KMS-11 (cell line): ENCODE data around the gene COL13A1.

ENCODE experiments used
- H2AFZ ChIP-seq: fragments of 200-600 bp; sonication (generic); 2 replicates; pipeline ENCODE4 v1.6.1; 2016; ENCODE audit warnings: antibody characterized with exemption, mixed run types, low read depth
- H3K27ac ChIP-seq: fragments of 200-600 bp; sonication (generic); 2 replicates; pipeline ENCODE4 v1.6.1; 2016; ENCODE audit warnings: mild to moderate bottlenecking, mixed run types
- H3K27me3 ChIP-seq: fragments of 200-600 bp; sonication (generic); 2 replicates; pipeline ENCODE4 v1.6.1; 2017; ENCODE audit warnings: mild to moderate bottlenecking, low read depth, mixed run types, moderate library complexity; ENCODE audit not compliant: insufficient read depth
- H3K36me3 ChIP-seq: fragments of 200-600 bp; sonication (generic); 2 replicates; pipeline ENCODE4 v1.6.1; 2017; ENCODE audit warnings: mild to moderate bottlenecking, mixed run types; ENCODE audit not compliant: insufficient read depth
- H3K4me1 ChIP-seq: fragments of 200-600 bp; sonication (generic); 2 replicates; pipeline ENCODE4 v1.6.1; 2016; ENCODE audit warnings: mild to moderate bottlenecking, low read depth, mixed run types; ENCODE audit not compliant: poor library complexity, severe bottlenecking
- H3K4me2 ChIP-seq: fragments of 200-600 bp; sonication (generic); 2 replicates; pipeline ENCODE4 v1.7.0; 2016; ENCODE audit warnings: mild to moderate bottlenecking, mixed run types
- H3K4me3 ChIP-seq: fragments of 200-600 bp; sonication (generic); IDR thresholded peaks from 2 replicates; pipeline ENCODE4 v1.6.1; 2017; ENCODE audit warnings: low read depth, low read length, mixed read lengths; ENCODE audit not compliant: insufficient read depth
- H3K79me2 ChIP-seq: fragments of 200-600 bp; sonication (generic); 2 replicates; pipeline ENCODE4 v1.6.1; 2016; ENCODE audit warnings: low read depth, mixed run types; ENCODE audit not compliant: insufficient read depth
- H3K9ac ChIP-seq: fragments of 200-600 bp; sonication (generic); 2 replicates; pipeline ENCODE4 v1.6.1; 2016; ENCODE audit warnings: mild to moderate bottlenecking, mixed run types
- H4K20me1 ChIP-seq: fragments of 200-600 bp; sonication (generic); 2 replicates; pipeline ENCODE4 v1.6.1; 2016; ENCODE audit warnings: mild to moderate bottlenecking, mixed run types; ENCODE audit not compliant: insufficient read depth
- CTCF ChIP-seq: fragments of 200-600 bp; sonication (generic); conservative IDR thresholded peaks from 2 replicates; pipeline ENCODE4 v1.6.1; 2017; ENCODE audit warnings: low read depth, mild to moderate bottlenecking, antibody characterized with exemption, low read length, moderate library complexity, mixed read lengths

COL13A1 gene

GRCh38 chr10:69761320-69761719, 40.4 kb upstream of the COL13A1 start:
- Histone ChIP-seq H3K9ac (no peak overlapping the region), H3K27me3 (no peaks in the 10 kb centered on the region; the same call in 1 of the 2 replicates), H3K4me1 (no peaks in the 10 kb centered on the region), H3K4me3 (no peak overlapping the region), H3K36me3 (no peaks in the 10 kb centered on the region), H4K20me1 (no peaks in the 10 kb centered on the region), H3K27ac (no peak overlapping the region), H3K4me2 (no peak overlapping the region), H3K79me2 (no peaks in the 10 kb centered on the region), H2AFZ (no peak overlapping the region)
- TF ChIP-seq CTCF: no peak

- no peak for TF ChIP-seq CTCF
- H3K4me3 ChIP-seq: no peak overlapping the region
Measured at GRCh38 chr10:69766161-69766910, 35.4 kb upstream of the COL13A1 start.

DNA sequence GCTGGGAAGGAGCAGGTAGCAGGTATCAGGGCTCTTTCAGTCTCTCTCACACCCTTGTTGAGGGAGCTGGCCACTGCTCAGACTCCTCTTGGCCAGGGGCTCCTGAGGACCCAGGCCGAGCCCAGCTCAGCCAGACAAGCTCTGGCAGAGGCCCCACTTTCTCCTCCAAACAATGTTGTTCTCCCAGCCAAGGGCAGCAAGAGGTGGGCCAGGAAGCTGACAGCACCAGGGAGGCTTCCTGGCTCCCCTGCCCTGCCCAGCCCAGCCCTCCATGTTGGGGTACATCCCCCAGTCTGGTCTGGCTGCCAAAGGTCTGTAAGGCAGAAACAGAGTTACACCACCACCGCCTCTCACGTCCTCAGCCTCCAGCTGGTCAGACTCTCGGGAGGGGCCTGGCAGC, 33.9 kb upstream of the COL13A1 start:
- Histone ChIP-seq H3K36me3 (no peaks in the 10 kb centered on the region), H3K4me2 (no peak overlapping the region), H3K4me1 (no peaks in the 10 kb centered on the region), H3K27me3 (peaks cover 16% of the 10 kb centered on the region; the same call in 1 of the 2 replicates), H4K20me1 (no peaks in the 10 kb centered on the region), H3K9ac (no peak overlapping the region), H2AFZ (no peak overlapping the region), H3K4me3 (no peak overlapping the region), H3K79me2 (no peaks in the 10 kb centered on the region), H3K27ac (no peak overlapping the region)
- TF ChIP-seq CTCF: no peak

More at GRCh38 chr10:69766161-69766910, 35.4 kb upstream of the COL13A1 start:
- Histone ChIP-seq H3K4me1 (no peaks in the 10 kb centered on the region), H3K79me2 (no peaks in the 10 kb centered on the region), H3K27ac (no peak overlapping the region), H3K36me3 (no peaks in the 10 kb centered on the region), H3K4me2 (no peak overlapping the region), H4K20me1 (no peaks in the 10 kb centered on the region), H3K9ac (no peak overlapping the region), H2AFZ (no peak overlapping the region), H3K27me3 (peaks cover 14% of the 10 kb centered on the region; the same call in 1 of the 2 replicates)

DNA sequence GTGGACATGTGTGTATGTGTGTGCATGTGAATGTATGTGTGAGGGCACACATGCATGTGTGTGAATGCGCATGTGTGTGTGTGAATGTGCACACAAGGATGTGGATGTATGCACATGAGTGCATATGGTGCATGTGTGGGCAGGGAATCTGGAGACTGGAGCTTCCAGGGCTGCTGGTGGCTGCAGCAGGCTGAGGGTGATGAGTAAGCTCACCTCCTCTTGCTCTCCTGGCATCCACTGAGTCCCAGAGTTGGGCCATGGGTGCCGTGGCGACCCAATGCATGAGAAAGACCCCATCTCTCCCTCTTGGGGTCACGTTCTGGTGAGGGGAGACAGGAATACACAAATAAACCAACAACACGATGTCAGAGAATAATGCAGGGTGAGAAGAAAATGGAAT, 33.3 kb upstream of the COL13A1 start:
- no peak overlapping the region for H2AFZ ChIP-seq
- no peak overlapping the region for H3K4me2 ChIP-seq
- H3K27me3 ChIP-seq: peaks cover 16% of the 10 kb centered on the region; the same call in 1 of the 2 replicates
- no peaks in the 10 kb centered on the region for H3K79me2 ChIP-seq
- H3K36me3 ChIP-seq: no peaks in the 10 kb centered on the region
- no peaks in the 10 kb centered on the region for H3K4me1 ChIP-seq
- H4K20me1 ChIP-seq: no peaks in the 10 kb centered on the region
- TF ChIP-seq CTCF: no peak
- no peak overlapping the region for H3K27ac ChIP-seq
- H3K4me3 ChIP-seq: no peak overlapping the region
- H3K9ac ChIP-seq: no peak overlapping the region
